Ascending aorta (tissue), 2 donors: Measurements from ENCODE around the gene OVOL3. TPM values are rescaled to one million over a fixed set of nuclear protein-coding genes. Genes with fewer than 3 reads are reported as not detected.

ENCODE experiments used
- DNase-seq, 2 donors: peaks; one replicate each; pipeline ENCODE4 v3.0.0-alpha.2; 2019; ENCODE audit warnings: low spot score in 2 of 2
- H3K27ac ChIP-seq, 2 donors: fragments of 200-600 bp; sonication (generic); one replicate each; pipeline ENCODE4 v1.5.1; 2016 to 2017; ENCODE audit warnings: mild to moderate bottlenecking in 1 of 2
- H3K27me3 ChIP-seq: fragments of 200-600 bp; sonication (generic); one replicate; pipeline ENCODE4 v1.5.1; 2017
- H3K36me3 ChIP-seq, 2 donors: fragments of 200-600 bp; sonication (generic); one replicate each; pipeline ENCODE4 v1.5.1; 2016
- H3K4me1 ChIP-seq, 2 donors: fragments of 200-600 bp; sonication (generic); one replicate each; pipeline ENCODE4 v1.5.1; 2016 to 2017; ENCODE audit warnings: mild to moderate bottlenecking in 1 of 2
- H3K4me3 ChIP-seq, 2 donors: fragments of 200-600 bp; sonication (generic); one replicate each; pipeline ENCODE4 v1.5.1; 2016 to 2017; ENCODE audit warnings: mild to moderate bottlenecking in 1 of 2
- H3K9me3 ChIP-seq, 2 donors: fragments of 200-600 bp; sonication (generic); one replicate each; pipeline ENCODE4 v1.5.1; 2016
- intact Hi-C: fragments of 100-400 bp; cut with DNase I; formaldehyde crosslinking; loops from one replicate; pipeline ENCODE4 v1.15.1; 2023
- total RNA-seq: library from RNA; depleted of rRNA; stranded (reverse); fragments of >200 nt; gene quantifications from one replicate; pipeline ENCODE4 v1.1.0, GENCODE V29; 2016
- TF ChIP-seq, protein P1 (sequence below), 3 experiments: fragments of 200-600 bp in 2 of 3; fragments of 450-650 bp in 1 of 3; sonication (generic) in 2 of 3; IDR thresholded peaks; one replicate each; pipeline ENCODE4 v1.5.1; 2016 to 2019; ENCODE audit warnings: antibody characterized with exemption in 3 of 3, mild to moderate bottlenecking in 1 of 3, moderate library complexity in 1 of 3

The OVOL3 gene
- total RNA-seq, 1 donor from 2014 or later = not detected

DNA sequence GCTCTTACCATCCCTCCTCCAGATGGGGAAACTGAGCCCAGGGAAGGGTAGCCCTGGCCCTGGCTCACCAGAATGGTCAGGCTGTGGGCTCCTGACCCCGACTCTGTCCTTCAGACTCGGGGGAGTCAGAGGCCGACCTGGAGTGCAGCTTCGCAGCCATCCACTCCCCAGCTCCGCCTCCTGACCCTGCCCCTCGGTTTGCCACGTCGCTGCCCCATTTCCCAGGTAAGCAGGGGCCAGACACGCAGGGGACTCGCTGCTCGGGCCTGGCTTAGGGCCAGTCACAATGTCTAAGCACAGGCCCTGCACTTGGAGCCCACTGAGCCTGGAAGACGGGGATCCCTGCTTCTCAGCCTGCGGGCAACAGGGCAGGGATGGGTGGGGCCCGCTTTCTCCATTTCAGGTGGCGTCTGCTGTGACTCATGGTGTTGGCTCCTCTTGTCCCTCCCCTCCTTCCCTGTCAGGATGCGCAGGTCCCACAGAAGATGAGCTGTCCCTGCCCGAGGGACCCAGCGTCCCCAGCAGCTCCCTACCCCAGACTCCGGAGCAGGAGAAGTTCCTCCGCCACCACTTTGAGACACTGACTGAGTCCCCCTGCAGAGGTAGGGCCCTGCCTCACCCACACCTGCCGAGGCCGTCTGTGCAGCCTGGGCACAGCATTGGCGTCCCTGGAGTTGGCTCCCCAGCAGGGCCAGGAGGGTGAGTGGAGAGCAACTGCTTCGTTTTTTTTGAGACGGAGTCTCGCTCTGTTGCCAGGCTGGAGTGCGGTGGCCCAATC lies 9.2 kb upstream of the OVOL3 start:
- Histone ChIP-seq H3K27ac (no peak overlapping the region), H3K36me3 (no peaks in the 10 kb centered on the region), H3K27me3 (no peaks in the 10 kb centered on the region), H3K9me3 (no peaks in the 10 kb centered on the region), H3K4me1 (no peaks in the 10 kb centered on the region), H3K4me3 (no peak overlapping the region)
- TF ChIP-seq, protein P1, sequence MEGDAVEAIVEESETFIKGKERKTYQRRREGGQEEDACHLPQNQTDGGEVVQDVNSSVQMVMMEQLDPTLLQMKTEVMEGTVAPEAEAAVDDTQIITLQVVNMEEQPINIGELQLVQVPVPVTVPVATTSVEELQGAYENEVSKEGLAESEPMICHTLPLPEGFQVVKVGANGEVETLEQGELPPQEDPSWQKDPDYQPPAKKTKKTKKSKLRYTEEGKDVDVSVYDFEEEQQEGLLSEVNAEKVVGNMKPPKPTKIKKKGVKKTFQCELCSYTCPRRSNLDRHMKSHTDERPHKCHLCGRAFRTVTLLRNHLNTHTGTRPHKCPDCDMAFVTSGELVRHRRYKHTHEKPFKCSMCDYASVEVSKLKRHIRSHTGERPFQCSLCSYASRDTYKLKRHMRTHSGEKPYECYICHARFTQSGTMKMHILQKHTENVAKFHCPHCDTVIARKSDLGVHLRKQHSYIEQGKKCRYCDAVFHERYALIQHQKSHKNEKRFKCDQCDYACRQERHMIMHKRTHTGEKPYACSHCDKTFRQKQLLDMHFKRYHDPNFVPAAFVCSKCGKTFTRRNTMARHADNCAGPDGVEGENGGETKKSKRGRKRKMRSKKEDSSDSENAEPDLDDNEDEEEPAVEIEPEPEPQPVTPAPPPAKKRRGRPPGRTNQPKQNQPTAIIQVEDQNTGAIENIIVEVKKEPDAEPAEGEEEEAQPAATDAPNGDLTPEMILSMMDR (IDR thresholded peaks at IDR 0.05) = no peak
- intact Hi-C loops = no loop called here
- no peak for DNase-seq

DNA sequence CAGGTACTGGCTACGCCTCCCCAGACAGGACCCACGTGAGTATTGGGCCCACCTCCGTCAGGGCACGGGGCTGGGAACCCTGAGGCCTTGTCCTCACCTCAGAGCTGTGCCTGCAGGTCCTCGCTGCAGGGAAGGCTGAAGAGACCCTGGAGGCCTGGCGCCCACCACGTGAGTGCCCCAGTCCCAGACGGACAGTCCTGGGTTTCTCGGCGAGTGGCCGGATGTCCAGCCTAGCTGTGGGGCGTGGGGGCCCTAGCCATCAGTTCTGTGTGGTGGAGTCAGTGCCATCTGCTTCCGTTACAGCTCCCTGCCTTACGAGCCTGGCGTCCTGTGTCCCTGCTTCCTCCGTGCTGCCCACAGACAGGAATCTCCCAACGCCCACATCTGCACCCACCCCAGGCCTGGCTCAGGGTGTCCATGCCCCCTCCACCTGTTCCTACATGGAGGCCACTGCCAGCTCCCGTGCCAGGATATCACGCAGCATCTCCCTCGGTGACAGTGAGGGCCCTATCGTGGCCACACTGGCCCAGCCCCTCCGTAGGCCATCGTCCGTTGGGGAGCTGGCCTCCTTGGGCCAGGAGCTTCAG lies 7.8 kb upstream of the OVOL3 start:
- Histone ChIP-seq H3K4me3 (no peak overlapping the region), H3K27ac (no peak overlapping the region), H3K36me3 (no peaks in the 10 kb centered on the region), H3K4me1 (no peaks in the 10 kb centered on the region), H3K9me3 (no peaks in the 10 kb centered on the region), H3K27me3 (no peaks in the 10 kb centered on the region)
- intact Hi-C loops = no loop called here
- TF ChIP-seq, protein P1 (IDR thresholded peaks at IDR 0.05) = no peak
- no peak for DNase-seq

DNA sequence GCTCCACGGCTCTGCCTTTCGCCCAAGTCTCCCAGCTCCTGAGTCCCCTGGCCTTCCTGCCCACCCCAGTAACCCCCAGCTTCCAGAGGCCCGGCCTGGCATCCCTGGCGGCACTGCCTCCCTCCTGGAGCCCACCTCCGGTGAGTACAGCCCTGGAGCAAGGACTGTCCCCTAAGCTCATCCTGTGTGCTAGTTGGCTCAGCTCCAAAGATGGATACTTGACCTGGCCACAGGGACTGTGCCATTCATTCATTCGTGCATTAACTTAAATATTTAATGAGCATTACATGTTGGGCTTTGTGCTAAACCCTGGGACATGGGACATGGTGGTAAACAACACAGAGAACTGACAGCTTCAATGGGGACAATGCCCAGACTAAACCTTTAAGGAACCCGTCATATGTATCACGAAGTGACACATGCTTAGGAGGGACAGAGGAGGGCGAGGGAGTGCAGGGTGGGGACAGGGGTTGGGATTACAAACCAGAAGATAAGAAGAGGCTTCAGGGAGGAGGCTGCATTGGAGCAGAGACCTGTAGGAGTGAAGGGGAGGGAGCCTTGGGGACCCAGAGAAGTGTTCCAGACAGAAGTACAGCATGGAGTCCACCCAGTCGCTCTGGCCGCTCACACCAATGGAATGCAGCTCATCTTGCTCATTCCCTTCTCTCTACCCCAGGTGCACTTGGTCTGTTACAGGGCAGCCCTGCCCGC lies 6.9 kb upstream of the OVOL3 start:
- H3K36me3 ChIP-seq = no peaks in the 10 kb centered on the region
- H3K4me1 ChIP-seq = no peaks in the 10 kb centered on the region
- no peaks in the 10 kb centered on the region for H3K27me3 ChIP-seq
- TF ChIP-seq, protein P1 (IDR thresholded peaks at IDR 0.05) = no peak
- intact Hi-C loops = no loop called here
- DNase-seq = no peak
- H3K9me3 ChIP-seq = no peaks in the 10 kb centered on the region
- no peak overlapping the region for H3K27ac ChIP-seq
- H3K4me3 ChIP-seq = no peak overlapping the region

DNA sequence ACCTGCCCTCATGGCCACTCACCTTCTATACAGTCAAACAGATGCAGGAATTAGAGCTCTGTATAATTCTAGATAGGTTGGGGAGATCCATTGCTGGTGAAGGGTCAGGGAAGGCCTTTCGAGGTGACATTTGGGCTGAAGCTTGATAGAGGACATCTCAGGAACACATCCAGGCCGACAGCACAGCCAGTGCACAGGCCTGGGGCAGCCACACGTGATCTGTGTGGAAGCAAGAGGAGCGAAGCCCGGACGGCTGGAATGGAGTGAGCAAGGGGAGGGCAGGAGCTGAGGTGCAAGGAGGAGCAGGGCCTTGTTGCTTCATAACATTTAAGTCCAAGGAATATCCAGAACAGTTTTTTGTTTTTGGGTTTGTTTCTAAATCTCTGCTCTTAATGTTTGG lies 4.5 kb upstream of the OVOL3 start:
- Histone ChIP-seq H3K27ac (no peak overlapping the region), H3K4me3 (no peak overlapping the region), H3K9me3 (no peaks in the 10 kb centered on the region), H3K36me3 (peaks cover 0 to 2% of the 10 kb centered on the region in 2 donors), H3K4me1 (no peaks in the 10 kb centered on the region), H3K27me3 (no peaks in the 10 kb centered on the region)
- TF ChIP-seq, protein P1 (IDR thresholded peaks at IDR 0.05) = no peak
- no peak for DNase-seq
- intact Hi-C loops = no loop called here

DNA sequence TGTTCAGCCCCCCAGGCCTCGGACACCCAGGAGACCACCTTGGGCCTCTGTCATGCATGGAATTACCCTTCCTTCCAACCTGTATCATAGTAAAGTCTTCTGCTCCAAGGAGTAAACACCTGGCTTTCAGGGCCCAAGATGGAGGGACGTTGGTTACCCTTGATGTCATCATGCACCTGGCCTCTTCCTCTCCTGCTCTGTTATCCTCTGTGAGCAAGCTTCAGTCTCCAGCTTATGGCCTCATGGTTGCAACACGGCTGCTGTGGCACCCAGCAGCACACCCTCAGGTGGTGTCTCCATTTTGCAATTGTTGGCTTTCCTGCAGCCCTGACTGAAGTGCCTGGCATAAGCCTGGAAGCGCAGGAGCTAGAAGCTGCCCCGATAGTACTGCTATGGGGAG lies 4.0 kb upstream of the OVOL3 start:
- H3K27ac ChIP-seq = no peak overlapping the region
- H3K9me3 ChIP-seq = no peaks in the 10 kb centered on the region
- H3K4me3 ChIP-seq = no peak overlapping the region
- DNase-seq = no peak
- TF ChIP-seq, protein P1 (IDR thresholded peaks at IDR 0.05) = no peak
- intact Hi-C loops = no loop called here
- no peaks in the 10 kb centered on the region for H3K4me1 ChIP-seq
- H3K27me3 ChIP-seq = no peaks in the 10 kb centered on the region
- H3K36me3 ChIP-seq = peaks cover 0 to 3% of the 10 kb centered on the region in 2 donors
